HG03520 (cell line): ENCODE measurements around the gene CLEC2L.

ENCODE experiments used
- ATAC-seq: cut with Tn5 transposase; IDR thresholded peaks from one replicate; pipeline ENCODE4 v1.9.1; 2021; ENCODE audit warnings: mild to moderate bottlenecking, moderate library complexity; ENCODE audit not compliant: unreplicated experiment

The CLEC2L gene

GRCh38 chr7:139573871-139574270 is 50.4 kb downstream of the CLEC2L start:
- no peak for ATAC-seq

GRCh38 chr7:139574618-139575337 is 51.3 kb downstream of the CLEC2L start:
- ATAC-seq: no peak

- ATAC-seq: no peak
These were observed 51.8 kb downstream of the CLEC2L start for GRCh38 chr7:139575338-139575680.

- no peak for ATAC-seq
These were observed 52.9 kb downstream of the CLEC2L start for GRCh38 chr7:139576179-139576973.

GRCh38 chr7:139580435-139580834 is 57.0 kb downstream of the CLEC2L start:
- no peak for ATAC-seq

- ATAC-seq: no peak
These were observed 58.7 kb downstream of the CLEC2L start for GRCh38 chr7:139582130-139582650.

GRCh38 chr7:139582671-139583155 is 59.2 kb downstream of the CLEC2L start:
- ATAC-seq: no peak

GRCh38 chr7:139583826-139584553 is 60.5 kb downstream of the CLEC2L start:
- no peak for ATAC-seq

- ATAC-seq: no peak
These were observed 61.6 kb downstream of the CLEC2L start for GRCh38 chr7:139585042-139585441.

GRCh38 chr7:139586286-139586685 is 62.8 kb downstream of the CLEC2L start:
- ATAC-seq: no peak

- ATAC-seq: no peak
These were observed 64.0 kb downstream of the CLEC2L start for GRCh38 chr7:139587535-139587934.

- no peak for ATAC-seq
These were observed 65.1 kb downstream of the CLEC2L start for GRCh38 chr7:139588632-139589031.

GRCh38 chr7:139589474-139589873 is 66.0 kb downstream of the CLEC2L start:
- ATAC-seq: no peak

- ATAC-seq: no peak
These were observed 68.2 kb downstream of the CLEC2L start for GRCh38 chr7:139591550-139592195.

- ATAC-seq: no peak
These were observed 69.4 kb downstream of the CLEC2L start for GRCh38 chr7:139592801-139593461.

- ATAC-seq: no peak
These were observed 70.6 kb downstream of the CLEC2L start for GRCh38 chr7:139594090-139594489.
